H1 (cell line): Measurements from ENCODE around the gene FGF4. TPM values are rescaled to one million over a fixed set of nuclear protein-coding genes. Genes with fewer than 3 reads are reported as not detected.

Experiments used
- CTCF ChIA-PET: fragments of 300-600 bp; sonication (Branson Sonifier 250); formaldehyde crosslinking; loops from one replicate; lab custom pipeline; 2021; ENCODE audit not compliant: partially characterized antibody; lab: Charles Lee
- POLR2A ChIA-PET: fragments of 300-600 bp; sonication (Branson Sonifier 250); formaldehyde crosslinking; loops from one replicate; lab custom pipeline; 2021; ENCODE audit warnings: inconsistent platforms; ENCODE audit not compliant: partially characterized antibody; lab: Charles Lee
- DNase-seq, 2 experiments: peaks; one replicate each; pipeline versions ENCODE4 v3.0.0 to v3.0.0-alpha.2; 2010 to 2022; ENCODE audit warnings: low spot score in 2 of 2, low read depth in 1 of 2, mixed read lengths in 1 of 2
- FAIRE-seq: peaks from 2 replicates; lab custom pipeline; 2011; peaks lifted over from hg19 to GRCh38; lab: Jason Lieb, UNC
- H2AFZ ChIP-seq: 2 replicates; pipeline ENCODE4 v1.8.1; 2012; ENCODE audit warnings: low read length, inconsistent platforms
- H2AK5ac ChIP-seq: 2 replicates; pipeline ENCODE4 v1.6.1; 2013; ENCODE audit warnings: low read depth, low read length
- H2BK120ac ChIP-seq: replicated peaks from 2 replicates; pipeline ENCODE3; 2013; ENCODE audit warnings: low read depth, low read length, inconsistent platforms
- H2BK12ac ChIP-seq: 2 replicates; pipeline ENCODE4 v1.6.1; 2013; ENCODE audit warnings: low read depth, low read length
- H2BK15ac ChIP-seq: 2 replicates; pipeline ENCODE4 v1.6.1; 2013; ENCODE audit warnings: low read length
- H2BK20ac ChIP-seq: 2 replicates; pipeline ENCODE4 v1.6.1; 2013; ENCODE audit warnings: low read length
- H2BK5ac ChIP-seq: 2 replicates; pipeline ENCODE4 v1.6.1; 2013; ENCODE audit warnings: low read depth, low read length
- H3K14ac ChIP-seq: 2 replicates; pipeline ENCODE4 v1.6.1; 2013; ENCODE audit warnings: inconsistent platforms; ENCODE audit not compliant: insufficient read length
- H3K18ac ChIP-seq: 2 replicates; pipeline ENCODE4 v1.6.1; 2013; ENCODE audit warnings: low read length; ENCODE audit errors: extremely low read depth
- H3K23ac ChIP-seq: 2 replicates; pipeline ENCODE4 v1.6.1; 2013; ENCODE audit warnings: inconsistent platforms; ENCODE audit not compliant: insufficient read length
- H3K23me2 ChIP-seq: 2 replicates; pipeline ENCODE4 v1.6.1; 2013; ENCODE audit warnings: low read depth, low read length
- H3K27ac ChIP-seq: 2 replicates; pipeline ENCODE4 v1.6.1; 2011; ENCODE audit warnings: low read depth, low read length, inconsistent platforms
- H3K27me3 ChIP-seq, 4 experiments: replicated peaks in 1 of 4; 1 replicate in 1 of 4; 2 replicates in 3 of 4; pipeline versions ENCODE4 v1.6.1 to v1.8.1; 2011 to 2013; ENCODE audit warnings: low read length in 3 of 4, mild to moderate bottlenecking in 3 of 4, inconsistent platforms in 2 of 4, mixed read lengths in 2 of 4, moderate library complexity in 1 of 4; ENCODE audit not compliant: control insufficient read depth in 3 of 4, insufficient read depth in 3 of 4; ENCODE audit errors: extremely low read depth in 1 of 4
- H3K36me3 ChIP-seq, 4 experiments: 2 replicates each; pipeline versions ENCODE4 v1.6.1 to v1.8.1; 2011 to 2013; ENCODE audit warnings: mild to moderate bottlenecking in 4 of 4, low read length in 3 of 4, moderate library complexity in 2 of 4, control low read depth in 1 of 4, inconsistent platforms in 1 of 4; ENCODE audit not compliant: insufficient read depth in 4 of 4, control insufficient read depth in 2 of 4
- H3K4ac ChIP-seq: replicated peaks from 2 replicates; pipeline ENCODE3; 2013; ENCODE audit warnings: low read length, low read depth, mixed read lengths, inconsistent platforms; ENCODE audit not compliant: insufficient read length
- H3K4me1 ChIP-seq, 4 experiments: replicated peaks in 1 of 4; 1 replicate in 1 of 4; 2 replicates in 3 of 4; pipeline versions ENCODE4 v1.6.1 to v1.8.1; 2011 to 2013; ENCODE audit warnings: low read length in 3 of 4, inconsistent platforms in 2 of 4, mixed read lengths in 1 of 4; ENCODE audit not compliant: insufficient read depth in 4 of 4, control insufficient read depth in 3 of 4
- H3K4me2 ChIP-seq, 2 experiments: 2 replicates each; pipeline versions ENCODE4 v1.6.1 to v1.8.1; 2011 to 2013; ENCODE audit warnings: low read depth in 2 of 2, low read length in 2 of 2, control low read depth in 1 of 2, inconsistent platforms in 1 of 2, mild to moderate bottlenecking in 1 of 2; ENCODE audit not compliant: insufficient read depth in 1 of 2
- H3K4me3 ChIP-seq, 4 experiments: fragments of 200-600, 300-600 bp in 1 of 4; sonication (generic), shearing (Covaris generic), sonication (Bioruptor Twin) in 1 of 4; 2 replicates each; pipeline versions ENCODE4 v1.5.1 to v1.8.1; 2011 to 2016; ENCODE audit warnings: low read length in 4 of 4, low read depth in 3 of 4, control low read depth in 2 of 4, inconsistent platforms in 2 of 4, mild to moderate bottlenecking in 2 of 4, mixed read lengths in 1 of 4, moderate library complexity in 1 of 4; ENCODE audit not compliant: insufficient read depth in 2 of 4; ENCODE audit errors: extremely low read depth in 1 of 4
- H3K56ac ChIP-seq: replicated peaks from 2 replicates; pipeline ENCODE3; 2013; ENCODE audit warnings: low read depth, mild to moderate bottlenecking, mixed read lengths, low read length, inconsistent platforms; ENCODE audit not compliant: insufficient read length
- H3K79me1 ChIP-seq: 2 replicates; pipeline ENCODE4 v1.6.1; 2013; ENCODE audit warnings: low read depth, low read length, control low read depth
- H3K79me2 ChIP-seq, 2 experiments: 2 replicates each; pipeline versions ENCODE4 v1.6.1 to v1.8.1; 2012 to 2013; ENCODE audit warnings: low read length in 2 of 2, mild to moderate bottlenecking in 2 of 2, inconsistent platforms in 1 of 2; ENCODE audit not compliant: insufficient read depth in 2 of 2, control insufficient read depth in 1 of 2
- H3K9ac ChIP-seq, 4 experiments: replicated peaks in 1 of 4; 1 replicate in 1 of 4; 2 replicates in 3 of 4; pipeline versions ENCODE4 v1.6.1 to v1.8.1; 2011 to 2013; ENCODE audit warnings: low read depth in 3 of 4, low read length in 3 of 4, control low read depth in 2 of 4, mild to moderate bottlenecking in 2 of 4, moderate library complexity in 2 of 4, inconsistent platforms in 1 of 4; ENCODE audit errors: extremely low read depth in 1 of 4
- H3K9me3 ChIP-seq, 2 experiments: 2 replicates each; pipeline versions ENCODE4 v1.6.1 to v1.8.1; 2012 to 2013; ENCODE audit warnings: mild to moderate bottlenecking in 2 of 2, moderate library complexity in 2 of 2, control low read depth in 1 of 2, inconsistent platforms in 1 of 2, low read depth in 1 of 2, low read length in 1 of 2, mixed read lengths in 1 of 2; ENCODE audit not compliant: insufficient read depth in 2 of 2
- H4K20me1 ChIP-seq, 2 experiments: replicated peaks in 1 of 2; 2 replicates each; pipeline versions ENCODE3 to v1.8.1; 2011 to 2013; ENCODE audit warnings: inconsistent platforms in 2 of 2, low read length in 2 of 2, mild to moderate bottlenecking in 1 of 2; ENCODE audit not compliant: insufficient read depth in 2 of 2, control insufficient read depth in 1 of 2
- H4K5ac ChIP-seq: 2 replicates; pipeline ENCODE4 v1.6.1; 2013; ENCODE audit warnings: low read length, low read depth, mixed read lengths, inconsistent platforms; ENCODE audit not compliant: insufficient read length
- H4K8ac ChIP-seq: 2 replicates; pipeline ENCODE4 v1.8.0; 2013; ENCODE audit warnings: mild to moderate bottlenecking, moderate library complexity, low read length, inconsistent platforms; ENCODE audit not compliant: insufficient read depth; ENCODE audit errors: extremely low read depth
- H4K91ac ChIP-seq: replicated peaks from 2 replicates; pipeline ENCODE3; 2013; ENCODE audit warnings: low read length, mixed read lengths, inconsistent platforms; ENCODE audit not compliant: insufficient read length
- BCL11A ChIP-seq, 2 experiments: IDR thresholded peaks; one replicate each; pipeline ENCODE4 v1.6.1; 2011; ENCODE audit warnings: low read depth in 2 of 2, low read length in 2 of 2, mild to moderate bottlenecking in 2 of 2
- NRF1 ChIP-seq: IDR thresholded peaks from 2 replicates; pipeline ENCODE4 v1.6.1; 2011; ENCODE audit warnings: mild to moderate bottlenecking, low read depth, low read length, improper control_type of control experiment
- WGBS, 2 experiments: shearing (Covaris generic) in 1 of 2; methylation state at CpG; one replicate each; pipeline versions ENCODE4 v1.1.6 to v1.1.7; 2013 to 2015; ENCODE audit warnings: low lambda C conversion rate in 2 of 2, mixed read lengths in 2 of 2, inconsistent platforms in 1 of 2, low coverage in 1 of 2, missing lambda C conversion rate in 1 of 2; ENCODE audit not compliant: insufficient replicate concordance in 2 of 2, insufficient coverage in 1 of 2, insufficient read length in 1 of 2; ENCODE audit errors: extremely low coverage in 1 of 2, missing lambda C conversion rate in 1 of 2; 5-methylcytosine and 5-hydroxymethylcytosine counted together
- polyA plus RNA-seq, 7 experiments: library from polyadenylated mRNA; depleted of rRNA in 3 of 7; stranded (reverse) in 5 of 7; unstranded in 2 of 7; fragments of >200 nt in 5 of 7; fragments of 200-250 nt in 2 of 7; gene quantifications; 1 replicate in 5 of 7; 2 replicates in 1 of 7; 4 replicates in 1 of 7; pipeline versions ENCODE4 v1.2.1 to v1.2.3, GENCODE V29; 2011 to 2013; ENCODE audit warnings: missing spikeins in 2 of 7, mixed read lengths in 2 of 7
- total RNA-seq: library from RNA; stranded (reverse); fragmentation: NEBNext Ultra II Directional; extraction: Animal tissue kit (Norgen Biotek cat#: 25700); gene quantifications from 2 replicates; pipeline ENCODE4 v1.2.1, GENCODE V29; 2021
- TF ChIP-seq, protein P1 (sequence below), 3 experiments: IDR thresholded peaks; 1 replicate in 2 of 3; 2 replicates in 1 of 3; pipeline versions ENCODE4 v1.5.1 to v1.6.1; 2011; ENCODE audit warnings: low read length in 3 of 3, mild to moderate bottlenecking in 3 of 3, inconsistent platforms in 2 of 3, low read depth in 1 of 3, moderate library complexity in 1 of 3; ENCODE audit not compliant: insufficient read depth in 1 of 3; ENCODE audit errors: control extremely low read depth in 1 of 3

The FGF4 gene
- total and polyA plus RNA-seq, 2 of the 8 experiments (the other 6 are each of a cell fraction or from before 2014, with no cell fraction given), result 0.57 to 2.0 TPM

DNA sequence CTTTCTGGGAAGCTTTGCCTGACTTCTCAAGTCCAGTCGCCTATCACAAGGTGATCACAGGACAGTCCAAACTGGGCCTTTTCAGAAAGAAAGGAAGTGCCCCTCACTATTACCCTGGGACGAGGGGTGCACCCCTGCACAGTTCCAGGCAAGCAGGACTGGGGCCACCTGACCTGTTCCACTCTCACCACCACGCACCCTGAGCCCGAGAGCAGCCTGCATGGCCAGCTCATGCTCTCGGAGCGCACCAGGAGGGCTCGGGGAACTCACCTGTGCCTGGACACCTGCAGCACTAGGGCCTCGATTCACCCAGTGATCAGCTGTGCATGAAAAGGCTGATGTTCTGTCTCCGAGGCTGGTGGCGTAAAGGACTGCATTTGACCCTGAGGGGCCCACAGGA lies 12.8 kb upstream of the FGF4 start:
- Histone ChIP-seq H4K8ac (peak overlapping the region; percentile 82; the same call in 1 of the 2 replicates), H3K9ac (no peak overlapping the region; a peak in 1 of 7 replicates), H3K18ac (no peak overlapping the region; the same call in 1 of the 2 replicates), H2BK12ac (peak overlapping the region; percentile 1; the same call in 1 of the 2 replicates), H3K14ac (no peak overlapping the region), H3K36me3 (no peaks in the 10 kb centered on the region), H2BK120ac (no peak overlapping the region), H4K91ac (no peak overlapping the region), H2BK20ac (no peak overlapping the region), H3K4ac (peak overlapping the region; percentile 35), H3K9me3 (no peaks in the 10 kb centered on the region), H2BK5ac (no peak overlapping the region), H3K79me2 (no peaks in the 10 kb centered on the region), H3K4me3 (no peak overlapping the region), H3K23ac (no peak overlapping the region), H3K4me2 (no peak overlapping the region), H4K20me1 (no peaks in the 10 kb centered on the region), H2AK5ac (no peak overlapping the region), H3K23me2 (no peaks in the 10 kb centered on the region), H2AFZ (no peak overlapping the region), H3K79me1 (no peaks in the 10 kb centered on the region), H2BK15ac (no peak overlapping the region; the same call in 1 of the 2 replicates), H3K27ac (no peak overlapping the region), H3K4me1 (peaks cover 0 to 11% (median 2%) of the 10 kb centered on the region in 4 experiments; a peak in 2 of 7 replicates), H3K56ac (no peak overlapping the region), H4K5ac (no peak overlapping the region), H3K27me3 (no peaks in the 10 kb centered on the region)
- DNase-seq, result no peak
- ChIA-PET POLR2A (interaction anchor here (1.1 to 1.5 kb wide), 2 partner anchors 11 to 79 kb away, joined by 3 to 5 read pairs; no protein-coding TSS in a partner anchor), CTCF (interaction anchor here (0.7 to 2.7 kb wide), 8 partner anchors 11 to 124 kb away, joined by 3 to 17 read pairs (median 3); partner anchors contain the start of gene FGF4)
- WGBS, 2 experiments, result 81% methylated on average over 10 of the region's 10 CpGs; no CpG with 5 or more reads in 1 of the 2 experiments
- TF ChIP-seq BCL11A (IDR thresholded peaks at IDR 0.05; ENCODE audit: low read depth in 2 of 2, low read length in 2 of 2) (no peak), NRF1 (no peak)
- TF ChIP-seq, protein P1, sequence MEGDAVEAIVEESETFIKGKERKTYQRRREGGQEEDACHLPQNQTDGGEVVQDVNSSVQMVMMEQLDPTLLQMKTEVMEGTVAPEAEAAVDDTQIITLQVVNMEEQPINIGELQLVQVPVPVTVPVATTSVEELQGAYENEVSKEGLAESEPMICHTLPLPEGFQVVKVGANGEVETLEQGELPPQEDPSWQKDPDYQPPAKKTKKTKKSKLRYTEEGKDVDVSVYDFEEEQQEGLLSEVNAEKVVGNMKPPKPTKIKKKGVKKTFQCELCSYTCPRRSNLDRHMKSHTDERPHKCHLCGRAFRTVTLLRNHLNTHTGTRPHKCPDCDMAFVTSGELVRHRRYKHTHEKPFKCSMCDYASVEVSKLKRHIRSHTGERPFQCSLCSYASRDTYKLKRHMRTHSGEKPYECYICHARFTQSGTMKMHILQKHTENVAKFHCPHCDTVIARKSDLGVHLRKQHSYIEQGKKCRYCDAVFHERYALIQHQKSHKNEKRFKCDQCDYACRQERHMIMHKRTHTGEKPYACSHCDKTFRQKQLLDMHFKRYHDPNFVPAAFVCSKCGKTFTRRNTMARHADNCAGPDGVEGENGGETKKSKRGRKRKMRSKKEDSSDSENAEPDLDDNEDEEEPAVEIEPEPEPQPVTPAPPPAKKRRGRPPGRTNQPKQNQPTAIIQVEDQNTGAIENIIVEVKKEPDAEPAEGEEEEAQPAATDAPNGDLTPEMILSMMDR (IDR thresholded peaks at IDR 0.05; ENCODE audit: control extremely low read depth in 1 of 3, insufficient read depth in 1 of 3, low read depth in 1 of 3, low read length in 3 of 3), result no peak
- FAIRE-seq, result no peak
